T-helper 17 cell (primary cell): ENCODE results near the gene MCEMP1. TPM values are rescaled to one million over a fixed set of nuclear protein-coding genes. Genes with fewer than 3 reads are reported as not detected.

Source experiments
- ATAC-seq: fragments of 150-1000 bp; cut with Tn5 transposase; 2 replicates; pipeline ENCODE4 v1.10.0; 2021; ENCODE audit warnings: mild to moderate bottlenecking, moderate library complexity
- DNase-seq, 3 donors: peaks; one replicate each; pipeline versions ENCODE4 v3.0.0 to v3.0.0-alpha.2; 2020 to 2021
- H3K9me3 ChIP-seq: one replicate; pipeline ENCODE4 v1.7.0; 2013; ENCODE audit warnings: low read length, mild to moderate bottlenecking; ENCODE audit not compliant: control insufficient read depth, poor library complexity, severe bottlenecking
- H3K27ac Mint-ChIP-seq: one replicate; pipeline ENCODE4 v1.8.0; 2022; ENCODE audit warnings: mild to moderate bottlenecking, moderate library complexity, mixed read lengths
- H3K27me3 Mint-ChIP-seq: one replicate; pipeline ENCODE4 v1.8.0; 2022; ENCODE audit warnings: mixed read lengths
- H3K36me3 Mint-ChIP-seq: one replicate; pipeline ENCODE4 v1.8.0; 2022; ENCODE audit warnings: low read depth, mixed read lengths
- H3K4me1 Mint-ChIP-seq: one replicate; pipeline ENCODE4 v1.8.0; 2022; ENCODE audit warnings: mild to moderate bottlenecking, mixed read lengths
- H3K4me3 Mint-ChIP-seq: one replicate; pipeline ENCODE4 v1.8.0; 2022; ENCODE audit warnings: mild to moderate bottlenecking, moderate library complexity, mixed read lengths
- total RNA-seq, 4 donors: library from RNA in 2 of 4; stranded (reverse) in 2 of 4; gene quantifications; one replicate each; pipeline ENCODE4 v1.2.3 and lab custom pipeline; 2022 to 2026

MCEMP1 gene
- total RNA-seq, 2 donors from 2014 or later, result 0.52 to 0.68 TPM

- H3K36me3 Mint-ChIP-seq, result no peaks in the 10 kb centered on the region
- no peaks in the 10 kb centered on the region for H3K9me3 ChIP-seq
- H3K4me1 Mint-ChIP-seq, result peaks cover 2% of the 10 kb centered on the region
- DNase-seq (no peak), ATAC-seq (no peak)
- no peak overlapping the region for H3K4me3 Mint-ChIP-seq
- no peak overlapping the region for H3K27ac Mint-ChIP-seq
- peaks cover 7% of the 10 kb centered on the region for H3K27me3 Mint-ChIP-seq
These were observed 43.5 kb downstream of the MCEMP1 start for GRCh38 chr19:7720351-7720750.

DNA sequence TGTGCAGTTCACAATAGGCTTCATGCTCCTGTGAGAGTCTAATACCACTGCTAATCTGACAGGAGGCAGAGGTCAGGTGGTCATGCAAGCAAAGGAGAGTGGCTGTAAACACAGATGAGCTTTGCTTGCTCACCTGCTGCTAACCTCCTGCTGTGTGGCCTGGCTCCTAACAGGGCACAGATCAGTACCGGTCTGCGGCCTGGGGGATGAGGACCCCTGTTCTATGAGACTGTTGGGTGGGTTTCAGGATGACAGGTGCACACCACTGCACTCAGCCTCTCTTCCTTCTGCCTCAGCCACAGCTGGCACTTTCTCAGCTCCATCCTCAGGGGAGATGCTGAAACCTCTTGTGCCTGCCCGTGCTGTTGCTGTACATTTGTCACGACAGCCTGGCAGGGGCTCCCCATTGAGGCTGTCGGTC is 45.4 kb downstream of the MCEMP1 start:
- no peak overlapping the region for H3K27ac Mint-ChIP-seq

GRCh38 chr19:7725791-7726190 is 48.9 kb downstream of the MCEMP1 start:
- H3K9me3 ChIP-seq, result no peaks in the 10 kb centered on the region
- Mint-ChIP-seq H3K36me3 (peaks cover 9% of the 10 kb centered on the region), H3K27me3 (peaks cover 38% of the 10 kb centered on the region), H3K4me1 (peaks cover 8% of the 10 kb centered on the region), H3K4me3 (no peak overlapping the region), H3K27ac (no peak overlapping the region)
- DNase-seq (no peak), ATAC-seq (no peak)

More for the DNA sequence above, 45.4 kb downstream of the MCEMP1 start:
- H3K9me3 ChIP-seq, result no peaks in the 10 kb centered on the region
- H3K4me1 Mint-ChIP-seq, result peaks cover 2% of the 10 kb centered on the region
- no peaks in the 10 kb centered on the region for H3K36me3 Mint-ChIP-seq
- H3K4me3 Mint-ChIP-seq, result no peak overlapping the region
- ATAC-seq (no peak), DNase-seq (no peak)
- H3K27me3 Mint-ChIP-seq, result peaks cover 8% of the 10 kb centered on the region

DNA sequence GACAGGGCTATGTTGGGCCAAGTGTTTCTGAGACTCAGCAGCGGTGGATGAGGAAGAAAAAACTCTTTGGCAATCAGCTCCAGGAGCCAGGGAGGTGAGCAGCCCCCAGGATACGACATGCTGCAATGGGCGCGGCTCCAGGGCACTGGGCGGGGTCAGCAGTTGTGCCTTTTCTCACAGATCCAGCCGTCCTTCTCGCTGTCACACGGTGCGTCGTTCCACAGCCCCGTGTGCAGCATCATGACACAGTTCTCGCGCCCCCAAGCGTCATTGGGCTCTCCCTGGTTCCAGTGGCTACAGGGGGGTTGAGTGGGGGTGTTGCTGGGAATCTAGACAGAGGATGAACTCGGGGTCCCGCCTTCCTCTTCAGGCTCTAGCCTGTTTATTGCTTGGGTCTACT is 52.3 kb downstream of the MCEMP1 start:
- H3K27me3 Mint-ChIP-seq, result peaks cover 40% of the 10 kb centered on the region
- ATAC-seq (peak; percentile 52), DNase-seq (no peak)
- peaks cover 7% of the 10 kb centered on the region for H3K4me1 Mint-ChIP-seq
- H3K4me3 Mint-ChIP-seq, result peak overlapping the region; percentile 39
- H3K27ac Mint-ChIP-seq, result peak overlapping the region; percentile 32
- no peaks in the 10 kb centered on the region for H3K9me3 ChIP-seq
- peaks cover 9% of the 10 kb centered on the region for H3K36me3 Mint-ChIP-seq

Other genes with a start within 250 kb of the MCEMP1 start
- gene PEX11G, start 188.1 kb upstream of the MCEMP1 start, total RNA-seq, result not detected
- 1 to 10 TPM; 4.1 to 5.1 TPM for gene ZNF358, start 161.0 kb upstream of the MCEMP1 start, total RNA-seq
- 10 to 100 TPM; 11.4 to 17.0 TPM for gene MCOLN1, start 154.5 kb upstream of the MCEMP1 start, total RNA-seq
- gene PNPLA6, start 141.4 kb upstream of the MCEMP1 start, total RNA-seq, result 10 to 100 TPM; 95.1 to 97.2 TPM
- under 1 TPM; 0.12 to 0.44 TPM for gene CAMSAP3, start 81.2 kb upstream of the MCEMP1 start, total RNA-seq
- gene XAB2, start 47.5 kb upstream of the MCEMP1 start, total RNA-seq, result 10 to 100 TPM; 56.3 to 70.1 TPM
- 100 to 1,000 TPM; 106 to 109 TPM for gene PET100, start 47.3 kb upstream of the MCEMP1 start, total RNA-seq
- 1 to 10 TPM; 2.0 to 9.1 TPM for gene PCP2, start 43.4 kb upstream of the MCEMP1 start, total RNA-seq
- gene STXBP2, start 40.0 kb upstream of the MCEMP1 start, total RNA-seq, result 100 to 1,000 TPM; 256 to 274 TPM
- not detected for gene RETN, start 8.0 kb upstream of the MCEMP1 start, total RNA-seq
- gene TRAPPC5, start 3.7 kb downstream of the MCEMP1 start, total RNA-seq, result 10 to 100 TPM; 55.5 to 69.8 TPM
- 1 to 10 TPM in 1 of 2 donors, not detected in 1; 7.0 TPM for gene FCER2, start 25.0 kb downstream of the MCEMP1 start, total RNA-seq
- not detected for gene CLEC4G, start 55.0 kb downstream of the MCEMP1 start, total RNA-seq
- gene CD209, start 70.4 kb downstream of the MCEMP1 start, total RNA-seq, result not detected
- gene CLEC4M, start 86.2 kb downstream of the MCEMP1 start, total RNA-seq, result under 1 TPM in 1 of 2 donors, not detected in 1; 0.17 TPM
- 10 to 100 TPM in 1 of 2 donors, 1 to 10 TPM in 1; 9.3 to 10.1 TPM for gene EVI5L, start 153.1 kb downstream of the MCEMP1 start, total RNA-seq
- gene PRR36, start 197.3 kb downstream of the MCEMP1 start, total RNA-seq, result under 1 TPM; 0.37 to 0.63 TPM
- not detected for gene LRRC8E, start 211.4 kb downstream of the MCEMP1 start, total RNA-seq
- gene MAP2K7, start 226.8 kb downstream of the MCEMP1 start, total RNA-seq, result 100 to 1,000 TPM; 104 to 107 TPM
- 1 to 10 TPM; 1.4 to 1.7 TPM for gene TGFBR3L, start 237.7 kb downstream of the MCEMP1 start, total RNA-seq
- 10 to 100 TPM; 12.6 to 16.0 TPM for gene SNAPC2, start 243.2 kb downstream of the MCEMP1 start, total RNA-seq
- gene CTXN1, start 249.0 kb downstream of the MCEMP1 start, total RNA-seq, result not detected